B cell (primary cell): Measurements from ENCODE around the gene GTF2A1L. TPM values are rescaled to one million over a fixed set of nuclear protein-coding genes. Genes with fewer than 3 reads are reported as not detected.

Experiments
- ATAC-seq: fragments of 200-7000 bp; cut with Tn5 transposase; one replicate; pipeline ENCODE4 v1.10.0; 2021; ENCODE audit warnings: low read depth, mild to moderate bottlenecking, moderate number of reproducible peaks, moderate library complexity
- CTCF ChIA-PET: fragments of 350-600 bp; sonication (Branson Sonifier 250); formaldehyde crosslinking; loops from one replicate; lab custom pipeline; 2021; ENCODE audit warnings: antibody characterized with exemption, inconsistent platforms; lab: Charles Lee
- POLR2A ChIA-PET: fragments of 350-600 bp; sonication (Branson Sonifier 250); formaldehyde crosslinking; loops from one replicate; lab custom pipeline; 2021; ENCODE audit warnings: antibody characterized with exemption; lab: Charles Lee
- DNase-seq: peaks from one replicate; pipeline ENCODE4 v3.0.0; 2013
- H2AFZ ChIP-seq: 2 replicates; pipeline ENCODE4 v1.6.1; 2012; ENCODE audit warnings: mild to moderate bottlenecking, low read depth, low read length; ENCODE audit not compliant: insufficient read depth, poor library complexity, severe bottlenecking
- H3K27ac ChIP-seq, 2 donors: 1 replicate in 1 of 2; 2 replicates in 1 of 2; pipeline ENCODE4 v1.5.1; 2012 to 2013; ENCODE audit warnings: low read length in 2 of 2, mild to moderate bottlenecking in 2 of 2, moderate library complexity in 1 of 2
- H3K27me3 ChIP-seq, 4 experiments: fragments of 200-600 bp in 1 of 4; sonication (generic) in 1 of 4; replicated peaks in 1 of 4; 1 replicate in 2 of 4; 2 replicates in 2 of 4; pipeline versions ENCODE4 v1.6.1 to v1.7.0; 2013 to 2016; ENCODE audit warnings: low read length in 3 of 4, mild to moderate bottlenecking in 2 of 4, mixed read lengths in 1 of 4, moderate library complexity in 1 of 4; ENCODE audit not compliant: insufficient read depth in 4 of 4, control insufficient read depth in 3 of 4; ENCODE audit errors: control extremely low read depth in 1 of 4
- H3K36me3 ChIP-seq, 2 experiments: replicated peaks in 1 of 2; 1 replicate in 1 of 2; 2 replicates in 1 of 2; pipeline versions ENCODE4 v1.6.1 to v1.7.1; 2013; ENCODE audit warnings: low read length in 1 of 2; ENCODE audit not compliant: insufficient read depth in 2 of 2, control insufficient read depth in 1 of 2; ENCODE audit errors: control extremely low read depth in 1 of 2, extremely low read depth in 1 of 2
- H3K4me1 ChIP-seq, 2 donors: fragments of 200-600 bp in 1 of 2; sonication (generic) in 1 of 2; 1 replicate in 1 of 2; 2 replicates in 1 of 2; pipeline versions ENCODE4 v1.5.1 to v1.6.1; 2013 to 2017; ENCODE audit warnings: low read length in 2 of 2; ENCODE audit not compliant: control insufficient read depth in 2 of 2, insufficient read depth in 2 of 2
- H3K4me2 ChIP-seq: replicated peaks from 2 replicates; pipeline ENCODE3; 2012; ENCODE audit warnings: mild to moderate bottlenecking, low read depth, low read length; ENCODE audit not compliant: poor library complexity, severe bottlenecking
- H3K4me3 ChIP-seq, 5 experiments: fragments of 200-600 bp in 1 of 5; sonication (generic) in 1 of 5; 1 replicate in 3 of 5; 2 replicates in 2 of 5; pipeline versions ENCODE4 v1.5.1 to v1.7.0; 2011 to 2016; ENCODE audit warnings: low read length in 4 of 5, mild to moderate bottlenecking in 4 of 5, low read depth in 2 of 5, control low read depth in 1 of 5, moderate library complexity in 1 of 5; ENCODE audit not compliant: insufficient read depth in 1 of 5; ENCODE audit errors: control extremely low read depth in 1 of 5, extremely low read depth in 1 of 5
- H3K79me2 ChIP-seq: fragments of 200-600 bp; sonication (generic); one replicate; pipeline ENCODE4 v1.6.0; 2016; ENCODE audit warnings: low read length; ENCODE audit not compliant: control insufficient read depth, insufficient read depth
- H3K9ac ChIP-seq: fragments of 200-600 bp; sonication (generic); 2 replicates; pipeline ENCODE4 v1.6.1; 2017; ENCODE audit warnings: mild to moderate bottlenecking, low read length, moderate library complexity
- H3K9me3 ChIP-seq, 3 donors: one replicate each; pipeline versions ENCODE4 v1.6.1 to v1.7.1; 2013; ENCODE audit warnings: low read length in 2 of 3; ENCODE audit not compliant: control insufficient read depth in 2 of 3, insufficient read depth in 1 of 3; ENCODE audit errors: control extremely low read depth in 1 of 3
- H4K20me1 ChIP-seq: 2 replicates; pipeline ENCODE4 v1.6.0; 2012; ENCODE audit warnings: mild to moderate bottlenecking, low read length; ENCODE audit not compliant: insufficient read depth, control insufficient read depth, poor library complexity, severe bottlenecking
- H3K27ac Mint-ChIP-seq: one replicate; pipeline ENCODE4 v1.8.0; 2021; ENCODE audit warnings: mixed read lengths
- H3K27me3 Mint-ChIP-seq: one replicate; pipeline ENCODE4 v1.8.0; 2021; ENCODE audit warnings: mixed read lengths
- H3K4me1 Mint-ChIP-seq: one replicate; pipeline ENCODE4 v1.8.0; 2021; ENCODE audit warnings: mixed read lengths
- H3K4me3 Mint-ChIP-seq: one replicate; pipeline ENCODE4 v1.8.0; 2021; ENCODE audit warnings: mixed read lengths
- H3K9me3 Mint-ChIP-seq: one replicate; pipeline ENCODE4 v1.8.0; 2022; ENCODE audit warnings: mixed read lengths; ENCODE audit not compliant: insufficient read depth
- CTCF ChIP-seq: fragments of 200-600 bp; IDR thresholded peaks from one replicate; pipeline ENCODE4 v1.8.0; 2022; ENCODE audit warnings: antibody characterized with exemption, mild to moderate bottlenecking
- EZH2 ChIP-seq: IDR thresholded peaks from 2 replicates; pipeline ENCODE4 v1.6.1; 2012; ENCODE audit warnings: borderline replicate concordance, low read depth, mild to moderate bottlenecking, moderate library complexity, low read length; ENCODE audit not compliant: insufficient read depth, poor library complexity, severe bottlenecking
- WGBS: methylation state at CpG from one replicate; pipeline ENCODE4 v1.1.5; 2013; ENCODE audit warnings: missing lambda C conversion rate; ENCODE audit not compliant: insufficient coverage; 5-methylcytosine and 5-hydroxymethylcytosine counted together
- intact Hi-C: fragments of 100-400 bp; cut with micrococcal nuclease; formaldehyde crosslinking; loops from one replicate; pipeline ENCODE4 v1.10.0; 2022
- polyA plus RNA-seq: library from polyadenylated mRNA; depleted of rRNA; stranded (reverse); fragments of >200 nt; gene quantifications from 2 replicates; pipeline ENCODE4 v1.2.3, GENCODE V29; 2012
- total RNA-seq, 2 donors: library from RNA; stranded (reverse); fragments of 120-200 nt in 1 of 2; gene quantifications; 1 replicate in 1 of 2; 2 replicates in 1 of 2; pipeline versions ENCODE4 v1.2.3 to v1.2.4, GENCODE V29; 2013 to 2022

Gene GTF2A1L
- total and polyA plus RNA-seq, 2 donors (not counting 1 experiment from before 2014, with no cell fraction given) = not detected

DNA sequence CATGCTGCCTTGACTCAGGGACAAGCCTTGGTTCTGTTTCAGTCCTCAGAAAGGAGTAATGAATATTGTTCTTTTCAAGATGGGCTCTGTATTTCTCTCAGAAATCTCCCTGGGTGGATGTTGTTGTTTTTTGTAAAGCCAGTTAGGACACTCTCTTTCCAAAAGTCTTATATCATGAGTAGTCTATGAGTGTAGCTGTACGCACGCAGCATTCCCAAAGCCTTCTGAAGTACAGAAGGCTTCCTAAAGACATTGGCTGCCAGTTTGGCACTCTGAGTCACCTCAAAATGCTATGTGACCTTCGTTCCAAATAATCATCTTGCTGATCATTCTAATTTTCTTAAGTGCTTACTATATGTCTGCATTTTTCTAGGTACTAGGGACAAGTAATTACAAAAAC is 16.7 kb upstream of the GTF2A1L start:
- Histone ChIP-seq H3K36me3 (no peaks in the 10 kb centered on the region), H3K4me1 (no peaks in the 10 kb centered on the region), H3K9me3 (no peaks in the 10 kb centered on the region), H3K27me3 (no peaks in the 10 kb centered on the region), H3K9ac (no peak overlapping the region), H3K4me3 (no peak overlapping the region), H2AFZ (no peak overlapping the region), H4K20me1 (no peaks in the 10 kb centered on the region), H3K4me2 (no peak overlapping the region), H3K27ac (no peak overlapping the region), H3K79me2 (no peaks in the 10 kb centered on the region)
- no CpG with 5 or more reads among the region's 3 CpGs for WGBS
- no peak for DNase-seq
- Mint-ChIP-seq H3K4me1 (no peaks in the 10 kb centered on the region), H3K27ac (no peak overlapping the region), H3K27me3 (peaks cover 14% of the 10 kb centered on the region), H3K9me3 (no peaks in the 10 kb centered on the region), H3K4me3 (no peak overlapping the region)
- TF ChIP-seq EZH2 = no peak
- no peak for TF ChIP-seq CTCF
- intact Hi-C loops = no loop called here
- POLR2A ChIA-PET = no interaction called here
- CTCF ChIA-PET = no interaction called here
- no peak for ATAC-seq

- H3K4me2 ChIP-seq = no peak overlapping the region
- H3K79me2 ChIP-seq = no peaks in the 10 kb centered on the region
- Mint-ChIP-seq H3K27me3 (peaks cover 14% of the 10 kb centered on the region), H3K4me3 (no peak overlapping the region), H3K4me1 (no peaks in the 10 kb centered on the region), H3K9me3 (no peaks in the 10 kb centered on the region), H3K27ac (no peak overlapping the region)
- CTCF ChIA-PET = no interaction called here
- POLR2A ChIA-PET = no interaction called here
- no peak overlapping the region for H3K27ac ChIP-seq
- H3K4me1 ChIP-seq = no peaks in the 10 kb centered on the region
- no peaks in the 10 kb centered on the region for H4K20me1 ChIP-seq
- DNase-seq (no peak), ATAC-seq (no peak)
- WGBS = 71% methylated on average over 7 of the region's 7 CpGs
- intact Hi-C loops = no loop called here
- H3K9me3 ChIP-seq = no peaks in the 10 kb centered on the region
- H3K9ac ChIP-seq = no peak overlapping the region
- H3K4me3 ChIP-seq = no peak overlapping the region
- TF ChIP-seq CTCF (no peak), EZH2 (no peak)
- H2AFZ ChIP-seq = no peak overlapping the region
- H3K36me3 ChIP-seq = no peaks in the 10 kb centered on the region
- no peaks in the 10 kb centered on the region for H3K27me3 ChIP-seq
Observed at GRCh38 chr2:48601349-48601748, 16.3 kb upstream of the GTF2A1L start.
